ENCODE measurements around the gene CLUH. TPM values are rescaled to one million over a fixed set of nuclear protein-coding genes. Genes with fewer than 3 reads are reported as not detected.

Gene CLUH
- polyA plus RNA-seq, 1 donor (not counting 4 experiments of a cell fraction or from before 2014, with no cell fraction given): 24.0 TPM

GRCh38 chr17:2736956-2737355 is 25.4 kb upstream of the CLUH start:
- peaks cover 4% of the 10 kb centered on the region for H3K4me1 ChIP-seq (ENCODE audit: control insufficient read depth, extremely low read depth, insufficient read depth, low read length)
- TF ChIP-seq CTCF (optimal IDR thresholded peaks at IDR 0.05 in 1 of 3, IDR thresholded peaks at IDR 0.05 in 1 of 3, conservative IDR thresholded peaks at IDR 0.05 in 1 of 3; ENCODE audit: extremely low read depth in 1 of 3, insufficient read depth in 2 of 3, low read length in 3 of 3): no peak
- no peak for TF ChIP-seq EZH2 (IDR thresholded peaks at IDR 0.05; ENCODE audit: low read length)
- no peaks in the 10 kb centered on the region for H3K27me3 ChIP-seq (ENCODE audit: control insufficient read depth, extremely low read depth, insufficient read depth, low read length)
- H3K36me3 ChIP-seq (ENCODE audit: control insufficient read depth in 2 of 2, extremely low read depth in 1 of 2, insufficient read depth in 2 of 2, low read length in 2 of 2): no peaks in the 10 kb centered on the region
- H3K9me1 ChIP-seq (ENCODE audit: control insufficient read depth, extremely low read depth, insufficient read depth, low read length): no peaks in the 10 kb centered on the region
- no peak overlapping the region for H2AFZ ChIP-seq (ENCODE audit: control insufficient read depth, low read length)
- H3K27ac ChIP-seq (ENCODE audit: control insufficient read depth, insufficient read depth, low read length): no peak overlapping the region
- no peaks in the 10 kb centered on the region for H4K20me1 ChIP-seq (ENCODE audit: control insufficient read depth, extremely low read depth, insufficient read depth, low read length)
- H3K4me2 ChIP-seq (ENCODE audit: control insufficient read depth, extremely low read depth, insufficient read depth, low read depth, low read length): peak overlapping the region; percentile 51
- DNase-seq (ENCODE audit: low read depth, low spot score): peak; percentile 91
- dilution Hi-C loops (cut with MboI; ENCODE audit: extremely low pct_ligation_motif_present, low sequenced_read_pairs): no loop called here
- H3K4me3 ChIP-seq (ENCODE audit: control insufficient read depth in 2 of 3, extremely low read depth in 1 of 3, insufficient read depth in 2 of 3, low read depth in 1 of 3, low read length in 3 of 3): peak overlapping the region in 1 of 3 experiments; percentile 19
- H3K9ac ChIP-seq (ENCODE audit: control insufficient read depth, extremely low read depth, insufficient read depth, low read length): peak overlapping the region; percentile 28
- FAIRE-seq: peak; percentile 97
- no peaks in the 10 kb centered on the region for H3K9me3 ChIP-seq (ENCODE audit: control insufficient read depth, low read depth, low read length)
- no peaks in the 10 kb centered on the region for H3K79me2 ChIP-seq (ENCODE audit: control insufficient read depth, insufficient read depth, low read length)

- no peaks in the 10 kb centered on the region for H4K20me1 ChIP-seq (ENCODE audit: control insufficient read depth, extremely low read depth, insufficient read depth, low read length)
- dilution Hi-C loops (cut with MboI; ENCODE audit: extremely low pct_ligation_motif_present, low sequenced_read_pairs): no loop called here
- DNase-seq (ENCODE audit: low read depth, low spot score) (no peak), FAIRE-seq (no peak)
- H3K27ac ChIP-seq (ENCODE audit: control insufficient read depth, insufficient read depth, low read length): no peak overlapping the region
- H3K9me1 ChIP-seq (ENCODE audit: control insufficient read depth, extremely low read depth, insufficient read depth, low read length): no peaks in the 10 kb centered on the region
- H3K9ac ChIP-seq (ENCODE audit: control insufficient read depth, extremely low read depth, insufficient read depth, low read length): no peak overlapping the region
- H3K79me2 ChIP-seq (ENCODE audit: control insufficient read depth, insufficient read depth, low read length): no peaks in the 10 kb centered on the region
- H3K27me3 ChIP-seq (ENCODE audit: control insufficient read depth, extremely low read depth, insufficient read depth, low read length): no peaks in the 10 kb centered on the region
- TF ChIP-seq EZH2 (IDR thresholded peaks at IDR 0.05; ENCODE audit: low read length): no peak
- no peaks in the 10 kb centered on the region for H3K9me3 ChIP-seq (ENCODE audit: control insufficient read depth, low read depth, low read length)
- H2AFZ ChIP-seq (ENCODE audit: control insufficient read depth, low read length): no peak overlapping the region
- no peak overlapping the region for H3K4me2 ChIP-seq (ENCODE audit: control insufficient read depth, extremely low read depth, insufficient read depth, low read depth, low read length)
- H3K4me3 ChIP-seq (ENCODE audit: control insufficient read depth in 2 of 3, extremely low read depth in 1 of 3, insufficient read depth in 2 of 3, low read depth in 1 of 3, low read length in 3 of 3): no peak overlapping the region
- H3K4me1 ChIP-seq (ENCODE audit: control insufficient read depth, extremely low read depth, insufficient read depth, low read length): peaks cover 4% of the 10 kb centered on the region
- no peaks in the 10 kb centered on the region for H3K36me3 ChIP-seq (ENCODE audit: control insufficient read depth in 2 of 2, extremely low read depth in 1 of 2, insufficient read depth in 2 of 2, low read length in 2 of 2)
Observed at GRCh38 chr17:2735896-2736295, 24.3 kb upstream of the CLUH start.

- Histone ChIP-seq H3K4me1 (ENCODE audit: control insufficient read depth, extremely low read depth, insufficient read depth, low read length) (peaks cover 4% of the 10 kb centered on the region), H3K4me2 (ENCODE audit: control insufficient read depth, extremely low read depth, insufficient read depth, low read depth, low read length) (no peak overlapping the region), H3K9me1 (ENCODE audit: control insufficient read depth, extremely low read depth, insufficient read depth, low read length) (no peaks in the 10 kb centered on the region), H4K20me1 (ENCODE audit: control insufficient read depth, extremely low read depth, insufficient read depth, low read length) (no peaks in the 10 kb centered on the region), H3K9me3 (ENCODE audit: control insufficient read depth, low read depth, low read length) (no peaks in the 10 kb centered on the region), H3K27ac (ENCODE audit: control insufficient read depth, insufficient read depth, low read length) (no peak overlapping the region), H3K27me3 (ENCODE audit: control insufficient read depth, extremely low read depth, insufficient read depth, low read length) (peaks cover 5% of the 10 kb centered on the region), H2AFZ (ENCODE audit: control insufficient read depth, low read length) (no peak overlapping the region), H3K79me2 (ENCODE audit: control insufficient read depth, insufficient read depth, low read length) (no peaks in the 10 kb centered on the region), H3K4me3 (ENCODE audit: control insufficient read depth in 2 of 3, extremely low read depth in 1 of 3, insufficient read depth in 2 of 3, low read depth in 1 of 3, low read length in 3 of 3) (no peak overlapping the region), H3K36me3 (ENCODE audit: control insufficient read depth in 2 of 2, extremely low read depth in 1 of 2, insufficient read depth in 2 of 2, low read length in 2 of 2) (no peaks in the 10 kb centered on the region), H3K9ac (ENCODE audit: control insufficient read depth, extremely low read depth, insufficient read depth, low read length) (no peak overlapping the region)
- no peak for DNase-seq (ENCODE audit: low read depth, low spot score)
- no peak for FAIRE-seq
- dilution Hi-C loops (cut with MboI; ENCODE audit: extremely low pct_ligation_motif_present, low sequenced_read_pairs): no loop called here
- TF ChIP-seq CTCF (optimal IDR thresholded peaks at IDR 0.05 in 1 of 3, IDR thresholded peaks at IDR 0.05 in 1 of 3, conservative IDR thresholded peaks at IDR 0.05 in 1 of 3; ENCODE audit: extremely low read depth in 1 of 3, insufficient read depth in 2 of 3, low read length in 3 of 3) (no peak), EZH2 (IDR thresholded peaks at IDR 0.05; ENCODE audit: low read length) (no peak)
Observed at GRCh38 chr17:2734939-2735338, 23.4 kb upstream of the CLUH start.

Measured in keratinocyte (primary cell).